GM19467 (cell line): ENCODE results near the gene DMRTB1.

ENCODE experiments used
- ATAC-seq: cut with Tn5 transposase; IDR thresholded peaks from one replicate; pipeline ENCODE4 v1.9.1; 2021; ENCODE audit warnings: mild to moderate bottlenecking, moderate library complexity; ENCODE audit not compliant: unreplicated experiment

The DMRTB1 gene

GRCh38 chr1:53459321-53460175, at the start of gene DMRTB1:
TSS of gene DMRTB1 (plus strand) at chr1:53459399. CDS start at chr1:53459454, 55 bp downstream.
- ATAC-seq = no peak

GRCh38 chr1:53409695-53410094, 49.5 kb upstream of the DMRTB1 start:
- ATAC-seq = no peak

GRCh38 chr1:53410100-53410541, 49.1 kb upstream of the DMRTB1 start:
- no peak for ATAC-seq

GRCh38 chr1:53410701-53411100, 48.5 kb upstream of the DMRTB1 start:
- ATAC-seq = no peak

GRCh38 chr1:53411541-53412152, 47.6 kb upstream of the DMRTB1 start:
- ATAC-seq = no peak

- no peak for ATAC-seq
Observed at GRCh38 chr1:53412285-53413174, 46.7 kb upstream of the DMRTB1 start.

GRCh38 chr1:53413175-53414001, 45.8 kb upstream of the DMRTB1 start:
- ATAC-seq = no peak

GRCh38 chr1:53414632-53415031, 44.6 kb upstream of the DMRTB1 start:
- no peak for ATAC-seq

GRCh38 chr1:53415432-53415831, 43.8 kb upstream of the DMRTB1 start:
- ATAC-seq = no peak

- ATAC-seq = no peak
Observed at GRCh38 chr1:53416269-53416813, 42.9 kb upstream of the DMRTB1 start.

- ATAC-seq = no peak
Observed at GRCh38 chr1:53417074-53417511, 42.1 kb upstream of the DMRTB1 start.

GRCh38 chr1:53419034-53419433, 40.2 kb upstream of the DMRTB1 start:
- ATAC-seq = no peak

- no peak for ATAC-seq
Observed at GRCh38 chr1:53420341-53420740, 38.9 kb upstream of the DMRTB1 start.

GRCh38 chr1:53421208-53421607, 38.0 kb upstream of the DMRTB1 start:
- ATAC-seq = no peak

- ATAC-seq = no peak
Observed at GRCh38 chr1:53430261-53430660, 28.9 kb upstream of the DMRTB1 start.

GRCh38 chr1:53430779-53431178, 28.4 kb upstream of the DMRTB1 start:
- ATAC-seq = no peak

- ATAC-seq = no peak
Observed at GRCh38 chr1:53431244-53431643, 28.0 kb upstream of the DMRTB1 start.

GRCh38 chr1:53431805-53432565, 27.2 kb upstream of the DMRTB1 start:
- ATAC-seq = no peak

GRCh38 chr1:53432611-53433010, 26.6 kb upstream of the DMRTB1 start:
- ATAC-seq = no peak
